Liver (tissue), 9 donors: Measurements from ENCODE around the gene TTYH3. TPM values are rescaled to one million over a fixed set of nuclear protein-coding genes. Genes with fewer than 3 reads are reported as not detected.

Experiments
- DNase-seq: peaks from one replicate; pipeline ENCODE4 v3.0.0-alpha.2; 2017; ENCODE audit warnings: low spot score
- H3K27ac ChIP-seq, 2 donors: one replicate each; pipeline ENCODE4 v1.7.0; 2013; ENCODE audit warnings: inconsistent platforms in 2 of 2, low read length in 2 of 2, control low read depth in 1 of 2, low read depth in 1 of 2, mild to moderate bottlenecking in 1 of 2
- H3K27me3 ChIP-seq, 4 donors: one replicate each; pipeline versions ENCODE4 v1.6.1 to v1.7.0; 2013; ENCODE audit warnings: low read length in 3 of 4, inconsistent platforms in 1 of 4, mild to moderate bottlenecking in 1 of 4, moderate library complexity in 1 of 4; ENCODE audit not compliant: control insufficient read depth in 4 of 4, insufficient read depth in 4 of 4
- H3K36me3 ChIP-seq, 4 donors: one replicate each; pipeline versions ENCODE4 v1.6.1 to v1.7.0; 2013; ENCODE audit warnings: low read length in 3 of 4, mild to moderate bottlenecking in 3 of 4, low read depth in 1 of 4, moderate library complexity in 1 of 4; ENCODE audit not compliant: control insufficient read depth in 4 of 4, insufficient read depth in 3 of 4
- H3K4me1 ChIP-seq, 4 donors: one replicate each; pipeline versions ENCODE4 v1.6.1 to v1.7.0; 2013; ENCODE audit warnings: low read length in 3 of 4, mild to moderate bottlenecking in 3 of 4, moderate library complexity in 1 of 4; ENCODE audit not compliant: control insufficient read depth in 4 of 4, insufficient read depth in 4 of 4
- H3K4me3 ChIP-seq, 3 donors: one replicate each; pipeline versions ENCODE4 v1.6.1 to v1.7.0; 2013; ENCODE audit warnings: low read length in 3 of 3, control low read depth in 1 of 3, low read depth in 1 of 3, mild to moderate bottlenecking in 1 of 3
- H3K9ac ChIP-seq, 2 donors: one replicate each; pipeline ENCODE4 v1.7.0; 2013; ENCODE audit warnings: low read length in 2 of 2, mild to moderate bottlenecking in 2 of 2, moderate library complexity in 2 of 2, control low read depth in 1 of 2, low read depth in 1 of 2
- H3K9me3 ChIP-seq, 4 donors: one replicate each; pipeline versions ENCODE4 v1.6.1 to v1.7.0; 2013; ENCODE audit warnings: low read length in 3 of 4; ENCODE audit not compliant: control insufficient read depth in 4 of 4
- FOXA1 ChIP-seq: IDR thresholded peaks from 2 replicates; pipeline ENCODE4 v1.6.1; 2016; ENCODE audit warnings: antibody characterized with exemption
- FOXA2 ChIP-seq: IDR thresholded peaks from 2 replicates; pipeline ENCODE4 v1.6.1; 2016; ENCODE audit warnings: antibody characterized with exemption
- HNF4A ChIP-seq, 2 donors: conservative IDR thresholded peaks; 2 replicates each; pipeline ENCODE4 v1.6.1; 2016; ENCODE audit warnings: antibody characterized with exemption in 2 of 2, mild to moderate bottlenecking in 2 of 2
- HNF4G ChIP-seq: IDR thresholded peaks from 2 replicates; pipeline ENCODE4 v1.6.1; 2016; ENCODE audit warnings: antibody characterized with exemption
- JUND ChIP-seq, 2 donors: IDR thresholded peaks; 2 replicates each; pipeline ENCODE4 v1.6.1; 2016; ENCODE audit warnings: antibody characterized with exemption in 2 of 2
- NR2F2 ChIP-seq: IDR thresholded peaks from 2 replicates; pipeline ENCODE4 v1.6.1; 2016; ENCODE audit warnings: antibody characterized with exemption
- RAD21 ChIP-seq, 2 donors: IDR thresholded peaks; 2 replicates each; pipeline ENCODE4 v1.6.1; 2016; ENCODE audit warnings: antibody characterized with exemption in 2 of 2, mild to moderate bottlenecking in 2 of 2
- RXRA ChIP-seq, 2 donors: IDR thresholded peaks; 2 replicates each; pipeline ENCODE4 v1.6.1; 2017 to 2018; ENCODE audit warnings: antibody characterized with exemption in 2 of 2, mild to moderate bottlenecking in 1 of 2
- SP1 ChIP-seq: IDR thresholded peaks from 2 replicates; pipeline ENCODE4 v1.6.1; 2018; ENCODE audit warnings: antibody characterized with exemption, mild to moderate bottlenecking
- TAF1 ChIP-seq: conservative IDR thresholded peaks from 2 replicates; pipeline ENCODE4 v1.6.1; 2016; ENCODE audit warnings: antibody characterized with exemption, mild to moderate bottlenecking
- WGBS: extraction: QIAGEN DNeasy Blood & Tissue Kit; methylation state at CpG from one replicate; pipeline ENCODE4 v1.1.7; 2013; 5-methylcytosine and 5-hydroxymethylcytosine counted together
- polyA plus RNA-seq, 2 donors: library from polyadenylated mRNA; stranded (reverse) in 1 of 2; unstranded in 1 of 2; fragments of 200-250 nt in 1 of 2; fragments of >200 nt in 1 of 2; fragmentation: Nextera tagmentation in 1 of 2; extraction: Ambion mirVana in 1 of 2; gene quantifications; one replicate each; pipeline versions ENCODE4 v1.2.1 to v1.2.3, GENCODE V29; 2013 to 2015
- total RNA-seq, 2 donors: library from RNA; depleted of rRNA; stranded (reverse); fragments of >200 nt; gene quantifications; one replicate each; pipeline ENCODE4 v1.2.3, GENCODE V29; 2014
- TF ChIP-seq, protein P1 (sequence below): IDR thresholded peaks from 2 replicates; pipeline ENCODE4 v1.6.1; 2016; ENCODE audit warnings: antibody characterized with exemption, mild to moderate bottlenecking
- TF ChIP-seq, protein P2 (sequence below): IDR thresholded peaks from 2 replicates; pipeline ENCODE4 v1.6.1; 2016; ENCODE audit warnings: antibody characterized with exemption
- TF ChIP-seq, protein P3 (sequence below): IDR thresholded peaks from 2 replicates; pipeline ENCODE4 v1.6.1; 2016; ENCODE audit warnings: antibody characterized with exemption
- TF ChIP-seq, protein P4 (sequence below): fragments of 150-350 bp; IDR thresholded peaks from 2 replicates; pipeline ENCODE4 v1.5.1; 2017; ENCODE audit warnings: improper control_type of control experiment, low read depth, low read length; ENCODE audit not compliant: missing input control
- donor health status: healthy.
- donor health status: healthy.
- donor health status: healthy.
- donor health status: healthy.
- donor health status: healthy.

Gene TTYH3
- total and polyA plus RNA-seq, 4 donors: 8.2 to 19.6 (median 17.4) TPM

DNA sequence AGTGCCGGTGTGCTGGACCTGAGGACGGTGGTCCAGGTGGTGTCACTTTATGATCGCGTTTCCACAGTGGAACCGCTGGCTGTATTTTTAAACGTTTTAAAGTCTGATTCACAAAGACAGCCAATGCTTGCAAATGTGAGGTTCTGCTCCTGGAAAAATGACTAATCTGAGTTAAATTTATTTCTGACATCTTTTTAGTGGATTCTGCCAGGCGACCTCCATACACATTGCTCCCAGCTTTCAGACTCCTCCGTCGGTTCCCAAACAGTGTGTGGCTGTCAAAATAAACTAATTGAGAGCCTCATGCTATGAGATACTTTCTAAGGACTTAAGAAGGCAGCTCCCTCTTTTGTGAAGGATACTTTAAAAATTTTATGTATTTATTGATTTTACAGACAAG, 12.7 kb upstream of the TTYH3 start (continued):
- TF ChIP-seq, protein P1, sequence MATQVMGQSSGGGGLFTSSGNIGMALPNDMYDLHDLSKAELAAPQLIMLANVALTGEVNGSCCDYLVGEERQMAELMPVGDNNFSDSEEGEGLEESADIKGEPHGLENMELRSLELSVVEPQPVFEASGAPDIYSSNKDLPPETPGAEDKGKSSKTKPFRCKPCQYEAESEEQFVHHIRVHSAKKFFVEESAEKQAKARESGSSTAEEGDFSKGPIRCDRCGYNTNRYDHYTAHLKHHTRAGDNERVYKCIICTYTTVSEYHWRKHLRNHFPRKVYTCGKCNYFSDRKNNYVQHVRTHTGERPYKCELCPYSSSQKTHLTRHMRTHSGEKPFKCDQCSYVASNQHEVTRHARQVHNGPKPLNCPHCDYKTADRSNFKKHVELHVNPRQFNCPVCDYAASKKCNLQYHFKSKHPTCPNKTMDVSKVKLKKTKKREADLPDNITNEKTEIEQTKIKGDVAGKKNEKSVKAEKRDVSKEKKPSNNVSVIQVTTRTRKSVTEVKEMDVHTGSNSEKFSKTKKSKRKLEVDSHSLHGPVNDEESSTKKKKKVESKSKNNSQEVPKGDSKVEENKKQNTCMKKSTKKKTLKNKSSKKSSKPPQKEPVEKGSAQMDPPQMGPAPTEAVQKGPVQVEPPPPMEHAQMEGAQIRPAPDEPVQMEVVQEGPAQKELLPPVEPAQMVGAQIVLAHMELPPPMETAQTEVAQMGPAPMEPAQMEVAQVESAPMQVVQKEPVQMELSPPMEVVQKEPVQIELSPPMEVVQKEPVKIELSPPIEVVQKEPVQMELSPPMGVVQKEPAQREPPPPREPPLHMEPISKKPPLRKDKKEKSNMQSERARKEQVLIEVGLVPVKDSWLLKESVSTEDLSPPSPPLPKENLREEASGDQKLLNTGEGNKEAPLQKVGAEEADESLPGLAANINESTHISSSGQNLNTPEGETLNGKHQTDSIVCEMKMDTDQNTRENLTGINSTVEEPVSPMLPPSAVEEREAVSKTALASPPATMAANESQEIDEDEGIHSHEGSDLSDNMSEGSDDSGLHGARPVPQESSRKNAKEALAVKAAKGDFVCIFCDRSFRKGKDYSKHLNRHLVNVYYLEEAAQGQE: no peak
- no peak for TF ChIP-seq FOXA1

DNA sequence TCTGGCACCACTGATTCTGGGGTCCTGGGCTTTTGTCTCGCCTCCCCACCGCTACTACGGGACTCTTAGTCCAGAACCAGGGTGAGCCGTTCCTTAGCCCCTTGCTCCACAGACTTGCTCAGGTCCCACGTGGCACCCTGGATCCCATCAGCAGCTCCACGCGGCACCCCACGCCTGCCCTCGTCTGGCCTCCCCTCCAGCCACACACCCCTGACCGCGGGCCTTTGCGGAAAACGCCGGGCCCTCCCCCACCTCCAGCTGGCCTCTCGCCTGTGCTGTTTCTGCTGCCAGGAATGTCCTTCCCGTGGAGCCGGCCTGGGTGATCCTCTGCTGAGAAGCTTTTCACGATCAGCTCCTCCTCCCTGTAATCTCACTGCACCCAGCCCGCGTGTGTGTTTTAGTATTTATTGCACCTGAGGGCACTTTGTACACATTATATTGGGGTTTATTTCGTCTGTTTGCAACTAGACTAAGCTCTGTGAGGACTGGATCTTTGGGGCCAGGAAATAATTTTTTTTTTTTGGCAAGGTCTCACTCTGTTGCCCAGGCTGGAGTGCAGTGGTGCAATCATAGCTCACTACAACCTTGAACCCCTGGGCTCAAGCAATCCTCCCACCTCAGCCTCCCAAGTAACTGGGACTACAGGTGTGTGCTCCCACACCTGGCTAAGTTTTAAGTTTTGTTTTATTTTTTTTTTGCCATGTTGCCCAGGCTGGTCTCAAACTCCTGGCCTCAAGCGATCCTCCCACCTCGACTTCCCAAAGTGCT, 10.5 kb upstream of the TTYH3 start:
- DNase-seq: no peak
- Histone ChIP-seq H3K9me3 (no peaks in the 10 kb centered on the region), H3K4me1 (peaks cover 2 to 20% (median 17%) of the 10 kb centered on the region in 4 donors), H3K27me3 (no peaks in the 10 kb centered on the region), H3K4me3 (no peak overlapping the region), H3K9ac (no peak overlapping the region), H3K27ac (peak overlapping the region; percentile 2 to 25), H3K36me3 (no peaks in the 10 kb centered on the region)
- TF ChIP-seq, protein P2, sequence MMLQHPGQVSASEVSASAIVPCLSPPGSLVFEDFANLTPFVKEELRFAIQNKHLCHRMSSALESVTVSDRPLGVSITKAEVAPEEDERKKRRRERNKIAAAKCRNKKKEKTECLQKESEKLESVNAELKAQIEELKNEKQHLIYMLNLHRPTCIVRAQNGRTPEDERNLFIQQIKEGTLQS: no peak
- peak; percentile 26 for TF ChIP-seq NR2F2
- TF ChIP-seq SP1: peak; percentile 73
- peak; percentile 64 to 66 for TF ChIP-seq HNF4A (conservative IDR thresholded peaks at IDR 0.05)
- peak in 1 of 2 donors; percentile 46 for TF ChIP-seq RAD21 (IDR thresholded peaks at IDR 0.05)
- peak; percentile 55 to 67 for TF ChIP-seq RXRA (IDR thresholded peaks at IDR 0.05)
- TF ChIP-seq JUND (IDR thresholded peaks at IDR 0.05): no peak
- peak; percentile 7 for TF ChIP-seq HNF4G
- TF ChIP-seq, protein P3, sequence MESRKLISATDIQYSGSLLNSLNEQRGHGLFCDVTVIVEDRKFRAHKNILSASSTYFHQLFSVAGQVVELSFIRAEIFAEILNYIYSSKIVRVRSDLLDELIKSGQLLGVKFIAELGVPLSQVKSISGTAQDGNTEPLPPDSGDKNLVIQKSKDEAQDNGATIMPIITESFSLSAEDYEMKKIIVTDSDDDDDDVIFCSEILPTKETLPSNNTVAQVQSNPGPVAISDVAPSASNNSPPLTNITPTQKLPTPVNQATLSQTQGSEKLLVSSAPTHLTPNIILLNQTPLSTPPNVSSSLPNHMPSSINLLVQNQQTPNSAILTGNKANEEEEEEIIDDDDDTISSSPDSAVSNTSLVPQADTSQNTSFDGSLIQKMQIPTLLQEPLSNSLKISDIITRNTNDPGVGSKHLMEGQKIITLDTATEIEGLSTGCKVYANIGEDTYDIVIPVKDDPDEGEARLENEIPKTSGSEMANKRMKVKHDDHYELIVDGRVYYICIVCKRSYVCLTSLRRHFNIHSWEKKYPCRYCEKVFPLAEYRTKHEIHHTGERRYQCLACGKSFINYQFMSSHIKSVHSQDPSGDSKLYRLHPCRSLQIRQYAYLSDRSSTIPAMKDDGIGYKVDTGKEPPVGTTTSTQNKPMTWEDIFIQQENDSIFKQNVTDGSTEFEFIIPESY: no peak
- WGBS: 35% methylated on average over 23 of the region's 23 CpGs

DNA sequence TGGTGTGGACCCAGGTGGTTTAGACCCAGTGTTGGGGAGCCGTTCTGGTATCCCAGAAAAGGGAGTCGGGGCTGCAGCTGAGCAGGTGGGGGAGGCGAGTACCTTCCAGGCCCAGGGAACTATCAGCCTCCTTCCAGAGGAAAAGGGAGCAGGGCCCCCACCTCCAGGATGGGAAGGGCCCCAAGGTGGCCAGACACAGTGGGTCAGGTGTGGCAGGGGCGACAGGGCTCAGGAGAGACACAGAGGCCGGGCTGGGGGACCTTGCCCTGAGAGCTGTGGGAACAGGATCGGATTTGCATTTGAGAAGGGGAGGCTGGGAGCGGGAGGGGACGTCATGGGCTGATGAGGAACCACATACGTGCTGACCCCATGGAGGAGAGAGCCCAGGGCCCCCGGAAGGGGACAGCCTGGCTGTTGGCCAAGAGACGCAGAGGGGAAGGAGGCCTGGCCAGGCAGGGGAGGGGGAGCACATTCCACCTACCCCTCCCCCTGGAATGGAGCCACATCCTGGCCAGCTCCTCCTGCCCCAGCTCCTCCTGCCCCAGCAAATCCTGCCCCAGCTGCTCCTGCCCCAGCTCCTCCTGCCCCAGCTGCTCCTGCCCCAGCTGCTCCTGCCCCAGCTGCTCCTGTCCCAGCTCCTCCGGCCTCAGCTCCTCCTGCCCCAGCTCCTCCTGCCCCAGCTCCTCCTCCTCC, 9.7 kb upstream of the TTYH3 start:
- Histone ChIP-seq H3K4me1 (peaks cover 2 to 20% (median 17%) of the 10 kb centered on the region in 4 donors), H3K36me3 (no peaks in the 10 kb centered on the region), H3K9me3 (no peaks in the 10 kb centered on the region), H3K9ac (no peak overlapping the region), H3K4me3 (no peak overlapping the region), H3K27ac (no peak overlapping the region), H3K27me3 (no peaks in the 10 kb centered on the region)
- peak; percentile 54 for DNase-seq
- WGBS: 69% methylated on average over 12 of the region's 12 CpGs
- TF ChIP-seq TAF1 (no peak), FOXA2 (no peak), HNF4A (conservative IDR thresholded peaks at IDR 0.05) (no peak)
- TF ChIP-seq, protein P4, sequence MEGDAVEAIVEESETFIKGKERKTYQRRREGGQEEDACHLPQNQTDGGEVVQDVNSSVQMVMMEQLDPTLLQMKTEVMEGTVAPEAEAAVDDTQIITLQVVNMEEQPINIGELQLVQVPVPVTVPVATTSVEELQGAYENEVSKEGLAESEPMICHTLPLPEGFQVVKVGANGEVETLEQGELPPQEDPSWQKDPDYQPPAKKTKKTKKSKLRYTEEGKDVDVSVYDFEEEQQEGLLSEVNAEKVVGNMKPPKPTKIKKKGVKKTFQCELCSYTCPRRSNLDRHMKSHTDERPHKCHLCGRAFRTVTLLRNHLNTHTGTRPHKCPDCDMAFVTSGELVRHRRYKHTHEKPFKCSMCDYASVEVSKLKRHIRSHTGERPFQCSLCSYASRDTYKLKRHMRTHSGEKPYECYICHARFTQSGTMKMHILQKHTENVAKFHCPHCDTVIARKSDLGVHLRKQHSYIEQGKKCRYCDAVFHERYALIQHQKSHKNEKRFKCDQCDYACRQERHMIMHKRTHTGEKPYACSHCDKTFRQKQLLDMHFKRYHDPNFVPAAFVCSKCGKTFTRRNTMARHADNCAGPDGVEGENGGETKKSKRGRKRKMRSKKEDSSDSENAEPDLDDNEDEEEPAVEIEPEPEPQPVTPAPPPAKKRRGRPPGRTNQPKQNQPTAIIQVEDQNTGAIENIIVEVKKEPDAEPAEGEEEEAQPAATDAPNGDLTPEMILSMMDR: no peak
- TF ChIP-seq, protein P2: no peak
- TF ChIP-seq, protein P1: no peak
- TF ChIP-seq, protein P3: no peak
